ENCODE measurements around the gene C14orf119. TPM values are rescaled to one million over a fixed set of nuclear protein-coding genes. Genes with fewer than 3 reads are reported as not detected.

The C14orf119 gene
- total and polyA plus RNA-seq, 2 experiments from 2014 or later = 22.2 to 120 TPM

DNA sequence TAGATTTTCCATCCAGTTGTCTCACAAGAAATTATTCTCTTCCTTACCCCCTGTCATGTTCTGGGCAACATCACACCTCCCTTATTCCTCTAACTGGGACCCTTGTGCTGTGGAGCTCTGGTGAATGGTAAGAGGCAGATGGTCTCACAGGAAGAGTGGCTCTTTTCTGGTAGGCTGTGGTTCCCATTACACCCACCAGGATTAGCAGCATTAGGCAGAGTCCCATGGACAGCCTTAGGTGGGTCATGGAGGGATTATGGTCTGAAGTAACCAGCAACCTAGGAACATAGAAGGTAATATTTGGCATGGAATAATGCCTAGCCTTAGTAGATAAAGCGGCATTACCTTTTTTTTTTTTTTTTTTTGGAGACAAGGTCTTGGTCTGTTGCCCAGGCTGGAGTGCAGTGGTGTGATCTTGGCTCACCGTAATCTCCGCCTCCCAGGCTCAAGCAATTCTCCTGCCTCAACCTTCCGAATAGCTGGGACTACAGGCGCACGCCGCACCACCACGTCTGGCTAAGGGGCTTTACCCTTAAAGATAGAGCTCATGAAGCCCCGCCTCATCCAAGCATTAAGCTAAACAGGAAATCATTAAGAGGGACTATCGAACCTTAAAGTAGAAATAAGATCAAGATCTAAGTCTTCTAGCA lies 4.0 kb downstream of the C14orf119 start:
- no peak overlapping the region for H3K4me3 ChIP-seq
- no peaks in the 10 kb centered on the region for H3K9me3 ChIP-seq (ENCODE audit: low read depth)
- H3K27ac ChIP-seq = no peak overlapping the region
- TF ChIP-seq, protein P1, sequence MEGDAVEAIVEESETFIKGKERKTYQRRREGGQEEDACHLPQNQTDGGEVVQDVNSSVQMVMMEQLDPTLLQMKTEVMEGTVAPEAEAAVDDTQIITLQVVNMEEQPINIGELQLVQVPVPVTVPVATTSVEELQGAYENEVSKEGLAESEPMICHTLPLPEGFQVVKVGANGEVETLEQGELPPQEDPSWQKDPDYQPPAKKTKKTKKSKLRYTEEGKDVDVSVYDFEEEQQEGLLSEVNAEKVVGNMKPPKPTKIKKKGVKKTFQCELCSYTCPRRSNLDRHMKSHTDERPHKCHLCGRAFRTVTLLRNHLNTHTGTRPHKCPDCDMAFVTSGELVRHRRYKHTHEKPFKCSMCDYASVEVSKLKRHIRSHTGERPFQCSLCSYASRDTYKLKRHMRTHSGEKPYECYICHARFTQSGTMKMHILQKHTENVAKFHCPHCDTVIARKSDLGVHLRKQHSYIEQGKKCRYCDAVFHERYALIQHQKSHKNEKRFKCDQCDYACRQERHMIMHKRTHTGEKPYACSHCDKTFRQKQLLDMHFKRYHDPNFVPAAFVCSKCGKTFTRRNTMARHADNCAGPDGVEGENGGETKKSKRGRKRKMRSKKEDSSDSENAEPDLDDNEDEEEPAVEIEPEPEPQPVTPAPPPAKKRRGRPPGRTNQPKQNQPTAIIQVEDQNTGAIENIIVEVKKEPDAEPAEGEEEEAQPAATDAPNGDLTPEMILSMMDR (IDR thresholded peaks at IDR 0.05; ENCODE audit: low read depth, low read length) = no peak
- no peak for DNase-seq (ENCODE audit: low read depth in 1 of 2, low spot score in 1 of 2)
- H3K36me3 ChIP-seq = peaks cover 7% of the 10 kb centered on the region
- no peaks in the 10 kb centered on the region for H3K27me3 ChIP-seq
- peaks cover 5% of the 10 kb centered on the region for H3K4me1 ChIP-seq (ENCODE audit: low read depth)

DNA sequence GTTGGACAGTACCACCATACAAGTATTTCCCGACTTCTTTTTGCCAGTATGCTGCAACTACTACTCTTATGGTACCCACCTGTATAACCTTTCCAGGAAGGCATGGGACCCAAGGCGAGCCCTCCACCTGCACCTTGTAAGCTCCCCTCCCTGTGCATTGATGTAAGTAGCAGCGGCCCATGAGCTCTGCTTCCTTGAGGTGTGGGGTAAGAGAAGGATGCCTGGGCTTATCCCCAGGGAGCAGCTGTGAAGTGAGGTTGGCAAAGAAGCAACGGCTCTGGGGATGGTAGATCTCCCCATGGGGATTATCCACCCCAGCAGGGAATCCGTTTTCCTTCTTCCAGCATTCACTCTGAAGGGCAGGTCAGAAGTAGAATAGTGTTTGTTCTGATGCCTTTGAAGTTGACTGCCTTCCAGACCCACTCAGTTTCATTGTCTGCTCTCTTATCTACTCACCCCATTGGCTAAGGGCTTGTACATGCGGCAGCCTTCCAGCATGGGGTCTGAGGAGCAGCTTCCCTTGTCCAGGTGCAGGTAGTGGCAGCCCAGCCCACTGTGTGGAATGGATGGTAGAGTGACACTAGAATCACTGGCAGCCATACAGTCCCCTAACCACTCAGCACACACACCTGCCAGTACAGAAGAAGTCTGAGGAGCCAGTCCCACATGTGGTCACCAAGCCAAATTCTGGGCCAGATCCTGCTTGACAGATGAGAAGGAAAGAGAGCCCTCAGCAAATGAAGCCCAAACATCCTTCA lies 6.1 kb downstream of the C14orf119 start:
- H3K27me3 ChIP-seq = no peaks in the 10 kb centered on the region
- TF ChIP-seq, protein P1 (IDR thresholded peaks at IDR 0.05; ENCODE audit: low read depth, low read length) = no peak
- DNase-seq (ENCODE audit: low read depth in 1 of 2, low spot score in 1 of 2) = no peak
- peaks cover 7% of the 10 kb centered on the region for H3K36me3 ChIP-seq
- no peaks in the 10 kb centered on the region for H3K9me3 ChIP-seq (ENCODE audit: low read depth)
- H3K4me3 ChIP-seq = no peak overlapping the region
- H3K4me1 ChIP-seq (ENCODE audit: low read depth) = peaks cover 9% of the 10 kb centered on the region
- no peak overlapping the region for H3K27ac ChIP-seq

GRCh38 chr14:23101986-23102625 lies 6.8 kb downstream of the C14orf119 start:
- DNase-seq (ENCODE audit: low read depth in 1 of 2, low spot score in 1 of 2) = no peak
- Histone ChIP-seq H3K27me3 (no peaks in the 10 kb centered on the region), H3K9me3 (ENCODE audit: low read depth) (no peaks in the 10 kb centered on the region), H3K36me3 (peaks cover 7% of the 10 kb centered on the region), H3K4me1 (ENCODE audit: low read depth) (peaks cover 4% of the 10 kb centered on the region), H3K27ac (no peak overlapping the region), H3K4me3 (no peak overlapping the region)
- TF ChIP-seq, protein P1 (IDR thresholded peaks at IDR 0.05; ENCODE audit: low read depth, low read length) = no peak

- Histone ChIP-seq H3K4me1 (ENCODE audit: low read depth) (peaks cover 4% of the 10 kb centered on the region), H3K27ac (no peak overlapping the region), H3K27me3 (no peaks in the 10 kb centered on the region), H3K36me3 (peaks cover 4% of the 10 kb centered on the region), H3K4me3 (no peak overlapping the region), H3K9me3 (ENCODE audit: low read depth) (no peaks in the 10 kb centered on the region)
- no peak for DNase-seq (ENCODE audit: low read depth in 1 of 2, low spot score in 1 of 2)
- TF ChIP-seq, protein P1 (IDR thresholded peaks at IDR 0.05; ENCODE audit: low read depth, low read length) = no peak
Observed at GRCh38 chr14:23102801-23103200, 7.5 kb downstream of the C14orf119 start.

GRCh38 chr14:23103581-23103980 lies 8.3 kb downstream of the C14orf119 start:
- Histone ChIP-seq H3K27me3 (no peaks in the 10 kb centered on the region), H3K9me3 (ENCODE audit: low read depth) (no peaks in the 10 kb centered on the region), H3K27ac (no peak overlapping the region), H3K4me1 (ENCODE audit: low read depth) (peaks cover 4% of the 10 kb centered on the region), H3K4me3 (no peak overlapping the region), H3K36me3 (no peaks in the 10 kb centered on the region)
- no peak for DNase-seq (ENCODE audit: low read depth in 1 of 2, low spot score in 1 of 2)
- TF ChIP-seq, protein P1 (IDR thresholded peaks at IDR 0.05; ENCODE audit: low read depth, low read length) = no peak
